HG03575 (cell line): ENCODE measurements around the gene GPRC5D.

Source experiments
- ATAC-seq: cut with Tn5 transposase; IDR thresholded peaks from one replicate; pipeline ENCODE4 v1.9.1; 2021; ENCODE audit not compliant: unreplicated experiment, insufficient number of reproducible peaks, low FRiP score; ENCODE audit errors: extremely low read depth

The GPRC5D gene

DNA sequence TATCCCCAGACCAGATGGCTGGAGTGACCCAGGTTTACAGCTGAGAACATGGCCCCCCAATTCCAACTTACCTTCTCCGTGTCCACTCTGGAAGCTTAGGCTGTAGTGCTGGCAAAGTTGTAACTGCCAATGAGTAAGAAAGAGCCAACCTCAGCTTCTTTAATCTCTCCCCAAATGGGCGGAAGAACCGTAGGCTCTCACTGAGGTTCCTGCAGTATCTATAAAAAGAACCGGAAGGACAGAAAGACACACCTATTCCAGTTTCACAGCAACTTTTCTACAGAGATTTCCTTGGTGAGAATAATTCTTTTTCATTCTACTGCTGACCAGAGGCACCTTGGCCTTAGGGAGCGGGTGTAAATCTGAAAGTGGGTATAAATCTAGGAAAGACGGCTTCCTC, at the start of gene GPRC5D:
GPRC5D (minus strand) TSS at position 135 of the 400 bp plus-strand sequence. CDS start 1,786 bp downstream, outside the sequence.
- no peak for ATAC-seq

DNA sequence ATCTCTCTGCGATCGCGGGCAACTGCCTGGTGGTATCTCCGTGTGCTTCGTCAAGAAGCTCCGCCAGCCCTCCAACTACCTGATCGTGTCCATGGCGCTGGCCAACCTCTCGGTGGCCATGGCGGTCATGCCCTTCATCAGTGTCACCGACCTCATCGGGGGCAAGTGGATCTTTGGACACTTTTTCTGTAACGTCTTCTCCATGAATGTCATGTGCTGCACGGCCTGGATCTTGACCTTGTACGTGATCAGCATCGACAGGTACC, 49.7 kb upstream of the GPRC5D start:
- ATAC-seq, result no peak

DNA sequence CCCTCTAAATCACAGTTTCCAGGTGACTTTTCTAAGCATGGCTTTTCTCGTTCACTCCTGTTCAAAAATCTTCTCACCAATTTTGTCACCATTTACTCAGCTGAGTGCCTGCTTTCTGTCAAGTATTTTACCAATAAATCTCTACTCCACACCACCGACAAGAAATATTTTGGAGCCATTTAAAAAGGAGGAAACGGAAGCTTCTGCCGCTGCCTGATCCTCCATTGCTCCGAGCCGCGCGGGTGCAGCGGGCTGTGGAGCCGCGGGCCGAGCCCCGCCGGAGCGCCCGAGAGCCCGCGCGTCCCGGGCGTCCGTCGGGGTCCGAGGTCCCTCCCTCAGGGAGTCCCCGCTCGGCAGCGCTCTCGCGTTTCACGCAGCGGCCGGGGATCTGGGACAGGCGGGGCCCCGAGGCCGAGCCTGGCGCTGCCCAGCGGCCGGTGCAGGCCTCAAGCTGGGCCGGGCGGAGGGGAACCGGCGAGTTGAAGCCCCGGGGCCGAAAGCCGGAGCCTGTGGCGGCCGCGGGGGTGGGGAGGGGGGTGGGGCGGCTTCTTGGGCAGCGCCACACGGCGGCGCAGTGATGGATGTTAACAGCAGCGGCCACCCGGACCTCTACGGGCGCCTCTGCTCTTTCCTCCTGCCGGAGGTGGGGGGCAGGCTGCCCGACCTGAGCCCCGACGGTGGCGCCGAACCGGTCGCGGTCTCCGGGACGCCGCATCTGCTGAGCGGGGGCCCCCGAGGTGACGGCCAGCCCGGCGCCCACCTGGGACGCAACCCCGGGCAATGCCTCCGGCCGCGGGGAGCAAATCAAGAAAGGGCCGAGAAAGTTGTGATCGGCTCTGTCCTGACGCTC, 49.2 kb upstream of the GPRC5D start:
- no peak for ATAC-seq

DNA sequence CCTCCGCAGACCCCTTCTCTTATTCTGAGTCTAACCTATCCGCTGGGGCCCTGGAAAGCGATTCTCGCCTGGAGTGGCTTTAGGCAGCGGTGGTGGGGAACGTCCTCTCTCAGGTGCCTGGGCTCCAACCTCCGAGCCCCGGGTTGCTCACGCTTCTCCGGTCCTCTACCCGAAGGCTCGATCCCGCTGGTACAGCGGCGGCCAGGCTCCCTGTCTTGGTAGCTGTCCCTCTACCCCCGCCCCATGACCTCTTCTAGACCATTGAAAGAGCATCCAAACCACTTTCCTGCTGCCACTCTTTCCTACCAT, 48.6 kb upstream of the GPRC5D start:
- no peak for ATAC-seq

DNA sequence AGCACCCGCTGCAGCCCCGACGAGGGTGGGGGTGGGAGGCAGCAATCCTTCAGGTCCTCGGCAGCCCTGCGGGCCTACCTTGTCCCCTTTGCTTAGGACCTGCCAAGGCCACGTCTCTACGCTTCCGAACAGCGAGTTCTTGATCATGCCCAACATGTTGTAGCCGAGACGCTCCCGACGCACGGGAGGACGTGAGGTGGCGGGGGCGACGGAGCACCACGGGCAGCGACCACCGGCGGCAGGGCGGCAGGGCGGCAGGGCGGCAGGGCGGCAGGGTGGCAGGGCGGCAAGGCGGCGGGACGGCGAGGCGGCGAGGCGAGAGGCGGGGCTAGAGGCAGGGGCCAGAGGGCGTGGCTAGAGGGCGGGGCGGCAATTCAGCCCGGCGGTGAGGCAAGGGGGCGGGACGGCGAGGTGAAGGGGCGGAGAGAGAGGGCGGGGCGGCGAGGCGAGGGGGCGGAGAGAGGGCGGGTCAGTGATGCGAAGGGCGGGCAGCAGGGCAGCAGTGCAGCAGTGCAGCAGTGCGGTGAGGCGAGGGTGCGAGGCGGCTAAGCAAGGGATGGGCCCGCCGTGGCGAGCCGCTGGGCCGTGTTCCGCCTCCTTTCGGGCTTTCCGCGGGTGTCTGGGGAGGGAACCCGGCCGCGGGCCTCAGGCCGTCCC, 48.1 kb upstream of the GPRC5D start, which contains the start of gene HEBP1:
HEBP1 (minus strand) TSS at position 307 of the 657 bp plus-strand sequence; CDS start at position 156, 151 bp downstream.
- peak; percentile 50 for ATAC-seq

DNA sequence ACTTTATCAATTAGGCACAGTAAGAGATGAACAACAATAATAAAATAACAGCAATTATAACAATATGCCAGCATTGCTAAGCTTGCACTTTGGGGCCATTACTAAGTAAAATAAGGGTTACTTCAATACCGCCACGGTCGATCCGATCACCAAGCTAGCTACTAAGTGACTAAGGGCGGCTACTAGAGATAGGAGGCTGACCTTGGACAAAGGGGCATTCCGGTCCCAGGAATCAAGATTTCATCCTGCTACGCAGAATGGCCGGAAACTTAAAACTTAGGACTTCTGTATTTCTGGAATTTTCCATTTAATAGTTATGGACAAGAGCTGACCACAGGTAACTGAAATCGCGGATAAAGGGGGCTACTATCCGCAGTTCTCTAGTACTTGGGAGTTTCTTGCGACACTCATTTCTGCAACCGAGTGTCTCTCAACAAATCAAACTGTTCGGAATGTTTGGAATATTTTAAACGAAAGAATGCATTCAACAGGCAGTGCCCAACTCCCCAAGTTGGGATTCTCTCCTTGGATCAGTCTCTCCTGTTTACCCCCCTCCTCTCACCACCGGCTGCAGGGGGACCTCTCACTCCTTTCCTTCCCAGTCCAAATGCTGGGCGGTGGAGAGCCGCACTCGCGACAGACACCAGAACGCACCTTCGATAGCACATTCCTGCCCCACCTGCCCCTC, 47.4 kb upstream of the GPRC5D start:
- ATAC-seq, result no peak

DNA sequence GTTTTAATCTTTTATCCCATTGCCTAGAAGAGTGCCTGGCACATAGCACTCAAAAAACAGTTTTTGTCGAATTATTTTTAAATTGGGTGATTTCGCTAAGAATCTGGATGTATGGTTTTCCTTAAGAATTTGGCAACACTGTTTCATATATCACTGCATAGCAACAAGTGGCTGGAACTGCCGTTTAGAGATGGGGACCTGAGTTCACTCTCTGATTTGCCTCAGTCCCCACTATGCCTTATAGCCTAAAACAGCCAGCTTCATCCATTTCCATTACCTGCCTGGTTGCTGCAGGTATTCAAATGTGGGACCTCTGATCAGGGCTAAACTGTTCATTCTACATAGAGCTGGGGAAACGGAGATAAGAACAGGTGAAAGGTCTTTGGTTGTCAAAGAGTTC, 46.3 kb upstream of the GPRC5D start:
- no peak for ATAC-seq

DNA sequence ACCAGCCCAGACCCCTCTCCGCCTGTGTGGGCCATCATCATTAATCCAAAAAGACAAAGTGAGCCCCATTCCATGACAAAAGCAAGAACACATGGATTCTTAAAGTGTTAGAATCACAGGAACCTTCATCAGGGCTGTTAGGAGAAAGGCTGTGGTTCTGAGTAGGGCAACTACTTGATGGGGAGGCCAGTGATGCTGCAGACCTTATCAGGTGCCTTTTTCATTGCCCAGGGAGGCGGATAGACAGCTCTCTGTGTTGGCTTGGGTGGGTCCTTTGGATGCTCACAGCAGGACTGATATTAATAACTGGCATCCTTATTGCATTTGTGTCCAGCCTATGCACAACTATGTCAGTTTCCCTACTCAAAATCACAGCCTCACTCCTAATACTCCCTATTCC, 45.8 kb upstream of the GPRC5D start:
- no peak for ATAC-seq

DNA sequence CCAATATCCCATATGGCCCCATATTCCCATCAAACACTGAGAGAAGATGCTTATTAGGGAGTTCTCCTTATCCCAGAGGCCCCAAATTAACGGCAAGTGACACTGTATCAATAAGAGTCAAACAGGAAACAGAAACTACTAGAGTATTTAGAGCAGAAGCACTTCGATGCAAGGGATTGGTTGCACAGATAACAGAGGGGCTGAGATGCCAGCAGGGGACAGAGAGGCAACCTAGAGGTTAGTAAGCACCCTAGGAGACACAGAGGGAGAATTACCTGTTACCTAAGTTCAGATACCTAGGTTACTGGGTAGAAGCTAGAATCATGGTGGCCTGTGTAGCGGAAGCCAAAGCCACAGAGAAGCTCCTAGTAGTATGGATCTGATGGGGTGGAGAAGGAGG, 45.2 kb upstream of the GPRC5D start:
- no peak for ATAC-seq

DNA sequence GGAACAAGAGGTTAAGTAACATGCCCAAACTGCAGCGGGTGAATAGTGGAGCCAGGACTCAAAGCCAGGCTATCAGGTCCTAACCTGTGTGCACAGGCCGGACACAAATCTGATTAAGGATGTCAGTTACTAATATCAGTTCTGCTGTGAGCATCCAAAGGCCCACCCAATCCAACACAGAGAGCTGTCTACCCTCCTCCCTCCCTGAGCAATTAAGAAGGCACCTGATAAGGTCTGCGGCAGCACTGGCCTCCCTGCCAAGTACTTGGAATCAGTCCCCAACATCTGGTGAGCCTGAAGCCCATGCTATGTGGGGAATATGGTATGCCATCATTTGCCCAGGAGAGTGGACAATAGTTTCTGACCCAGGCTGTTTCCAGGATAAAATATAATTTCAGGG, 44.2 kb upstream of the GPRC5D start:
- no peak for ATAC-seq

DNA sequence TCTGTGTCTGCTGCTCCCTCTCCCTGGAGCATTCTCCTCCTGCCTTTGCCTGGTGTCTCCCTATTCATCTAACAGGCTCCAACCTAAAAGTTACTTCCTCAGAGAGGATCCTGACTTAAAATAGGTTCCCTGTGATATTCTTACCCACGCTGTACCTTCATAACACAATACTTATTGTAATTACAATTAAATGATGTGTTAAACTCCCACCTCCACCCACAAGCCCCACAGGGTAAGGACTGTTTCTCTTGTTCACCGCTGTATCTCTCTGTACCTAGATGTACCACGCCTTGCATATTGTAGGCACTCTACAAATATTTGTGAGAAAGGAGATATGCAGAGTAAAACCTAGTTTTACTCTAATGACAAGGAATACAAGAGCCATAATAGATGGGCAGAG, 43.1 kb upstream of the GPRC5D start:
- no peak for ATAC-seq

DNA sequence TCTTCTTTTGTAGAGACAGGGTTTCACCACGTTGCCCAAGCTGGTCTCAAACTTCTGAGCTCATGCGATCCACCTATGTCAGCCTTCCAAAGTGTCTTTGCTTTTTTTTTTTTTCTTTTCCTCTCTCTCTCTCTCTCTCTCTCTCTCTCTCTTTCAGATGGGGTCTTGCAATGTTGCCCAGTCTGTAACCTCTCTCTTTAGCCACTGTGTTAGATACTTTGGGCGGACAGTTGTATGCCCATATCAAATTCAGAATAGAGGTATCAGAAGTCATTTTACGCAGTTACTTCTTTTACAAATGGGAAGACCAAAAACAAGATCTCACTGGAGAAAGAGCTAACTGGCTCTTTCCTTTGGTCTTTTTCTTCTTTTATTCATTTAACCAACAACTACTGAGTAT, 41.4 kb upstream of the GPRC5D start:
- no peak for ATAC-seq

DNA sequence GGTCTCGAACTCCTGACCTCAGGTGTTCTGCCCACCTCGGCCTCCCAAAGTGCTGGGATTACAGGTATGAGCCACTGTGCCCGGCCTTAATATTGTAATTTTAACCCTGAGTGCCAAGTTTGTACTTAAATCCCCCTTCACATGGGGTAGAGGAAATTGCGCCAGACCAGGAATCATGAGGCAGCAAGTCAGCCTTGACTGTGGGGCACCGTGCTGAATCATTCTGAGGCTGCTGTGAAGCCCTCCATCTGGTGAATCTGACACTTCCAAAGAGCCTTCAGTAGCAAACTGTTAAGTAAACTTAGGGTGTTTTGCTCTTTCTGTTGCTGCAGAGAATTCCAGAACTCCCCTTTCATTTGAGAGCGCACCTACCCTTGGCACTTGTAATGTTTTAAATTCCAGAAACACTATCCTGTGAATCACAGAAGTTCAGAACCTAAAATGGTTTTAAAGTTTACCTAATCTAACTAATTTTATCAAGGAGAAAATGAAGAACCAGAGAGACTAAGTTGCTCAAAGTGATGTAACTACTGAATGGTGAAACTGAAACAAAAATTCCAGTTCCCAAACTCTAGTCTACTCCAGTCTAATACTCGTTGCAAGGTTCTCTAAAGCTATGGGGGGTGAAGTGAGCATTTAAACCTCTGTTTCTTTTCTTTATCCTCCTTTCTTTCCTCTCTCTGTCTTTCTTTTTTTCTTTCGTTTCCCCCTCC, 40.6 kb upstream of the GPRC5D start:
- ATAC-seq, result no peak

DNA sequence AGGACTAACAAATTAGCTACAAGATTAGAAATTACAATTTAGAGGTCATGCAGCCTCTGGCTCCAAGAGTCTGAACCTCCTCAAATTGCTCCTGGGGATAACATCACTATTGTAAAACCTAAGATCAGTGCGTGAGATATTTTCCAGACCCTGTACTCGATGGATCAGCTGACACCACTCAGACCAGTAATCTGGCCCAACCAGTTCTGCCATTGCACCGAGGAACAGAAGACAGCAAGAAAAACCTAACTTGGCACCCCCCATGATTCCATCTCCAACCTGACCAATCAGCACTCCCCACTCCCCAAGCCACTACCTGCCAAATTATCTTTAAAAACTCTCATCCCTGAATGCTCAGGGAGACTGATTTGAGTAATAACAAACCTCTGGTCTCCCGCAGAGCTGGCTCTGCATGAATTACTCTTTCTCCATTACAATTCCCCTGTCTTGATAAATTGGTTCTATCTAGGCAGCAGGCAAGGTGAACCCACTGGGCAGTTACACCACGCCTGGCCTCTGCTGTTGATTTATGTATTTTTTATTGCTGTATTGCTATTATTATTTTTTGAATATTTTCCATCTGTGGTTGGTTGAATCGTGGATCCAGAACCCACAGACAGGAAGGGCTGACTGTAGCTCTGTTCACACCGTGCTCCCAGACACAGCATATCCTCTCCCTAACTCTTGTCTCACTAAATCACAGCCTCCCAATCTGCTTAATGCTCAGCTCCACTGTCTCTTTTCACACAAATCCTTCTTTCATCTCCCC, 38.9 kb upstream of the GPRC5D start:
- ATAC-seq, result no peak

DNA sequence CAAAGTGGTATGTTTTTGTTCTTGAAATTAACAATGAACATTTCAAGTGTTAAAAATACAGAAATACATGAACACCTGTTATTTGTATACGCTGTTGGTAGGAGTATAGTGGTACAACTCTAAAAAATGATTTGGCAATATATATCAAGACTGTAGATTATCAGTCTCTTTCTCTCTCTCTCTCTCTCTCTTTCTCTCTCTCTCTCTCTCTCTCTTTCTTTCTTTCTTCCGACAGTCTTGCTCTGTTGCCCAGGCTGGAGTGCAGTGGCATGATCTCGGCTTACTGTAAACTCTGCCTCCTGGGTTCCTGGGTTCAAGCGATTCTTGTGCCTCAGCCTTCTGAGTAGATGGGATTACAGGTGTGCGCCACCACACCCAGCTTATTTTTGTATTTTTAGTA, 35.5 kb upstream of the GPRC5D start:
- ATAC-seq, result no peak

DNA sequence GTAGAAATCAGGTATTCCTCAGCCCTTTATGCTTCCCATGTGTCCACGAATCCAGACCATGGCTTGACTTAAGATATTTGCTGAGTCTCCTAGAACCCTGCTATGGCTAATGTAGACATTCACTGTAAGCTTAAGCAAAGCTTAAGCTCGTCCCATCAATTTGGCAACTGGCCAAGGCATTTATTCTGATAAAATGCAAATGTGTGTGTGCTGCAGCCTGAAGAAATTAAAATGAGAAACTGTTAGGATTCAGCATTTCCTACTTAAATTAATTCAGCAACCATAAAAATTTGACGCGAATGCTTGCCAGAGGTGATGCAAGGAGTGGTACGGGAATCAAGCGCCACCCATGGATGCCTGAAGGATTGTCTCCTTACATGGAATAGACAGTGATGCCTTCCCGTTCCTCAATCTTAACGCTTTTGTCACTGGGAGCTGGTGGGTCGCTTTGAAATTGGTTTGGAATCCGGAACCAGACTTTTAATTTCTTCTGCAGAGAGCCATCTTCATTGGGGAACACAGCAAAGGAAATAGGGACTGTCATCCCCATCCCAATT, 34.9 kb upstream of the GPRC5D start:
- ATAC-seq, result no peak

DNA sequence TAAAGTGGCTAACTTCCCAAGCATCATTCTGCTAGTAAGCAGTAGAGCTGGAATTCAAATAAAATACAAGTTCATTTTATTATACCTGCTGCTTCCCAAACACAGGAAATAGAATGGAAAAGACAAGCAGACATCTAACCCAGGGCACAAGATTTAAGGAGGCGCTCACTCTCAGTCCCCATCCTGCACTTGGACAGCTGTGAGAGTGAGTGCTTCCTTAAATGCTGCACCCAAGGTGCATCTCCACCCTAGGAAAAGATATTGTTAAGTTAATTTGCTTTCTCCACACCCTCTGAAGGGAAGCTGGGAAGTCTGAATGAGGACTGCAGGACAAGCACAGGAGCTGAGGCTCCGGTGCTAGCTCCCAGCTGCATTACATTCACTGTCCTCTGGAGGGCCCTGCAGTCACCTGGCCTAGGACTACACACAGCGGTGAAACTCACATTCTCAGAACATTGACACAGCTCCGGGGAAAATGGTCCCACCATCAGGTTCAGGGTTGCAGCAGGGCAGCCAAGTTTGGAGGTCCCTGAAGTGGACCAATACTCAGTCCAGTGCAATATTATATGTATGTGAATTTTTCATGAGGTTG, 33.9 kb upstream of the GPRC5D start:
- no peak for ATAC-seq

DNA sequence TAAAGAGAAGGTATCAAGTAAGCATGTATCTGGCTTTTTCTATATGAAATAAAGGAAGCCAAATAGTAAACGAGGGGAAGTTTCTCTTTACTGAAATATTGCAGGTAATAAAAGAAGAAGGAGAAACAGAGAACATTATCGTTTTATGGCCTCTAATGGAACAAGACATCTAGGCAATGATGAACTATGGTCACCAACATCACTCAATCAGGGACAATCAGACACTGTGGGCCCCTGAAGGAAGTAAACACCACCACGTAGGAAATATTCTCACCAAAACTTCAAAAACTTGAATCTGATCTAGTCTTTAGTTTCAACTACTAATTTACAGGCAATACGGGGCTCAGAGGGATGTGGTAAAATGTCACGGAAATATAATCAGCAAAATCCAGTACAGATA, 32.2 kb upstream of the GPRC5D start:
- ATAC-seq, result no peak
